T-helper 1 cell (primary cell): Measurements from ENCODE around the gene TMEM52B.
"Not testable (repeated sequence)": the region's sequence is repeated elsewhere in the genome, so short reads cannot be mapped to it uniquely, and the experiment has no call there.

Experiments used
- DNase-seq, 5 donors: peaks; one replicate each; pipeline ENCODE4 v3.0.0-alpha.2; 2012 to 2020

The TMEM52B gene

GRCh38 chr12:10211940-10212738, 33.3 kb downstream of the TMEM52B start:
- DNase-seq = peak; percentile 64 to 85 (median 80)

GRCh38 chr12:10212739-10213131, 33.9 kb downstream of the TMEM52B start, which contains the start of gene GABARAPL1:
Gene GABARAPL1, plus strand, starts transcription at chr12:10212877. Its CDS starts 253 bp downstream, at chr12:10213130.
- DNase-seq = peak; percentile 65 to 81 (median 75)

GRCh38 chr12:10213168-10214135, 34.6 kb downstream of the TMEM52B start:
- DNase-seq = peak; percentile 48 to 77 (median 71)

GRCh38 chr12:10214136-10214894, 35.5 kb downstream of the TMEM52B start:
- DNase-seq = no peak

GRCh38 chr12:10214895-10215267, 36.0 kb downstream of the TMEM52B start:
- no peak for DNase-seq

- no peak for DNase-seq
These were observed 36.6 kb downstream of the TMEM52B start for GRCh38 chr12:10215436-10215835.

- DNase-seq = not testable (repeated sequence)
These were observed 37.1 kb downstream of the TMEM52B start for GRCh38 chr12:10215946-10216345.

GRCh38 chr12:10218021-10218420, 39.2 kb downstream of the TMEM52B start:
- no peak for DNase-seq

- DNase-seq = no peak
These were observed 41.7 kb downstream of the TMEM52B start for GRCh38 chr12:10220398-10221077.

GRCh38 chr12:10221846-10222245, 43.0 kb downstream of the TMEM52B start:
- no peak for DNase-seq

- no peak for DNase-seq
These were observed 44.4 kb downstream of the TMEM52B start for GRCh38 chr12:10223208-10223607.

GRCh38 chr12:10225426-10225825, 46.6 kb downstream of the TMEM52B start:
- DNase-seq = not testable (repeated sequence)

- DNase-seq = no peak
These were observed 47.3 kb downstream of the TMEM52B start for GRCh38 chr12:10226086-10226485.

GRCh38 chr12:10226731-10227130, 47.9 kb downstream of the TMEM52B start:
- no peak for DNase-seq

GRCh38 chr12:10227648-10228047, 48.8 kb downstream of the TMEM52B start:
- no peak for DNase-seq

- no peak for DNase-seq
These were observed 55.7 kb downstream of the TMEM52B start for GRCh38 chr12:10234562-10234961.

- peak in 3 of 5 donors; percentile 19 to 30 (median 27) for DNase-seq
These were observed 57.2 kb downstream of the TMEM52B start for GRCh38 chr12:10235761-10236631.

- no peak for DNase-seq
These were observed 57.9 kb downstream of the TMEM52B start for GRCh38 chr12:10236720-10237119.

GRCh38 chr12:10238526-10238925, 59.7 kb downstream of the TMEM52B start:
- no peak for DNase-seq

- DNase-seq = no peak
These were observed 62.5 kb downstream of the TMEM52B start for GRCh38 chr12:10241290-10241689.
